ENCODE data around the gene RNF186. TPM values are rescaled to one million over a fixed set of nuclear protein-coding genes. Genes with fewer than 3 reads are reported as not detected.

The RNF186 gene
- total RNA-seq, 4 donors from 2014 or later, result not detected

GRCh38 chr1:19844731-19845495 is 29.8 kb upstream of the RNF186 start:
- no peak for ATAC-seq
- H3K27ac ChIP-seq, result no peak overlapping the region

GRCh38 chr1:19840228-19840627 is 25.1 kb upstream of the RNF186 start:
- Histone ChIP-seq H3K9me3 (no peaks in the 10 kb centered on the region), H3K27ac (no peak overlapping the region), H3K4me3 (no peak overlapping the region), H3K4me1 (no peaks in the 10 kb centered on the region), H3K27me3 (peaks cover 8% of the 10 kb centered on the region), H3K36me3 (no peaks in the 10 kb centered on the region)
- TF ChIP-seq POLR2AphosphoS5 (IDR thresholded peaks at IDR 0.05) (no peak), POLR2A (IDR thresholded peaks at IDR 0.05) (no peak), EP300 (IDR thresholded peaks at IDR 0.05) (no peak)
- TF ChIP-seq, protein P1, sequence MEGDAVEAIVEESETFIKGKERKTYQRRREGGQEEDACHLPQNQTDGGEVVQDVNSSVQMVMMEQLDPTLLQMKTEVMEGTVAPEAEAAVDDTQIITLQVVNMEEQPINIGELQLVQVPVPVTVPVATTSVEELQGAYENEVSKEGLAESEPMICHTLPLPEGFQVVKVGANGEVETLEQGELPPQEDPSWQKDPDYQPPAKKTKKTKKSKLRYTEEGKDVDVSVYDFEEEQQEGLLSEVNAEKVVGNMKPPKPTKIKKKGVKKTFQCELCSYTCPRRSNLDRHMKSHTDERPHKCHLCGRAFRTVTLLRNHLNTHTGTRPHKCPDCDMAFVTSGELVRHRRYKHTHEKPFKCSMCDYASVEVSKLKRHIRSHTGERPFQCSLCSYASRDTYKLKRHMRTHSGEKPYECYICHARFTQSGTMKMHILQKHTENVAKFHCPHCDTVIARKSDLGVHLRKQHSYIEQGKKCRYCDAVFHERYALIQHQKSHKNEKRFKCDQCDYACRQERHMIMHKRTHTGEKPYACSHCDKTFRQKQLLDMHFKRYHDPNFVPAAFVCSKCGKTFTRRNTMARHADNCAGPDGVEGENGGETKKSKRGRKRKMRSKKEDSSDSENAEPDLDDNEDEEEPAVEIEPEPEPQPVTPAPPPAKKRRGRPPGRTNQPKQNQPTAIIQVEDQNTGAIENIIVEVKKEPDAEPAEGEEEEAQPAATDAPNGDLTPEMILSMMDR (IDR thresholded peaks at IDR 0.05), result no peak
- no peak for ATAC-seq

More at GRCh38 chr1:19844731-19845495, 29.8 kb upstream of the RNF186 start:
- H3K36me3 ChIP-seq, result no peaks in the 10 kb centered on the region
- peaks cover 18% of the 10 kb centered on the region for H3K27me3 ChIP-seq
- no peaks in the 10 kb centered on the region for H3K4me1 ChIP-seq
- TF ChIP-seq EP300 (IDR thresholded peaks at IDR 0.05) (no peak), POLR2A (IDR thresholded peaks at IDR 0.05) (no peak), POLR2AphosphoS5 (IDR thresholded peaks at IDR 0.05) (no peak)
- TF ChIP-seq, protein P1 (IDR thresholded peaks at IDR 0.05), result no peak
- H3K4me3 ChIP-seq, result no peak overlapping the region
- H3K9me3 ChIP-seq, result no peaks in the 10 kb centered on the region
- WGBS, 2 donors (ENCODE audit: low coverage in 1 of 2), result 30 to 36% methylated on average over 7 to 11 of the region's 11 CpGs

DNA sequence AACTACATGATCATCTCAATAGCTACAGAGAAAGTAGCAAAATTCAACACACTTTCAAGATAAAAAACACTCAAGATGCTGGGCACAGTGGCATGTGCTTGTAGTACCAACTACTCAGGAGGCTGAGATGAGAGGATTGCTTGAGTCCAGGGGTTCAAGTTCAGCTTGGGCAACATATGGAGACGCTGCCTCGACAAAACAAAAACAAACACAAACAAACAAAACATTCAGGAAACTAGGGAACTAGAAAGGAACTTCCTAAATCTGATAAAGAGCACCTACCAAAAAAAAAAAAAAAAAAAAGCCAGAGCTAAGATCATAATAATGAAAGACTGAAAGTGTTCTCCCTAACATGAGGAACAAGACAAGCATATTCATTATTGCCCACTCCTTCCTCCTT is 22.8 kb upstream of the RNF186 start:
- 56 to 67% methylated on average over 1 to 2 of the region's 2 CpGs for WGBS, 2 donors (ENCODE audit: low coverage in 1 of 2)
- no peak overlapping the region for H3K4me3 ChIP-seq
- no peak for TF ChIP-seq POLR2A (IDR thresholded peaks at IDR 0.05)
- TF ChIP-seq, protein P1 (IDR thresholded peaks at IDR 0.05), result no peak
- no peaks in the 10 kb centered on the region for H3K9me3 ChIP-seq
- no peaks in the 10 kb centered on the region for H3K27me3 ChIP-seq
- ATAC-seq, result no peak
- no peak overlapping the region for H3K27ac ChIP-seq
- H3K4me1 ChIP-seq, result no peaks in the 10 kb centered on the region
- no peaks in the 10 kb centered on the region for H3K36me3 ChIP-seq

- H3K27ac ChIP-seq, result no peak overlapping the region
- WGBS, 2 donors (ENCODE audit: low coverage in 1 of 2), result 80 to 100% methylated on average over 1 to 4 of the region's 4 CpGs
- peaks cover 20% of the 10 kb centered on the region for H3K27me3 ChIP-seq
- no peaks in the 10 kb centered on the region for H3K9me3 ChIP-seq
- TF ChIP-seq EP300 (IDR thresholded peaks at IDR 0.05), result no peak
- TF ChIP-seq POLR2AphosphoS5 (IDR thresholded peaks at IDR 0.05), result no peak
- TF ChIP-seq POLR2A (IDR thresholded peaks at IDR 0.05), result no peak
- TF ChIP-seq, protein P1 (IDR thresholded peaks at IDR 0.05), result no peak
- no peaks in the 10 kb centered on the region for H3K36me3 ChIP-seq
- ATAC-seq, result no peak
- no peaks in the 10 kb centered on the region for H3K4me1 ChIP-seq
- H3K4me3 ChIP-seq, result no peak overlapping the region
Measured at GRCh38 chr1:19835578-19835977, 20.5 kb upstream of the RNF186 start.

DNA sequence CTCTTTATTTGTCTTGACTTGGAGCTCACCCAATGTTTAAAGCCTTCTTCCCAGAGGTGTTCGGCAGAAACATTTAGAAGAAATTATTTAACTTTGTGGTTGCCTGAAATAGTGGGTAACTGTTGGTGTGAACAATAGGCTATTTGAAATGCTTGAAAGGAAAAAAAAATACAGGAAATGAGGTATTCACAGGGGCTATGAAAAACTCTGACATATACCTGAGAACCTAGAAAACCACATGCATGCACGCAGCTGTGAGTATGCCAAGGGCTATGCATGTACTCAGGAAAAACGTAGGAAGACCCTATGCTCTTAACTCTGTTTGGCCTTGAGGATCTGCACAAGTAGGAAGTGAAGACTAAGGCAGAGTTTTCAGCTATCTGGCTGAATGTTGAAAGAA is 16.4 kb upstream of the RNF186 start:
- 48 to 93% methylated on average over 2 of the region's 3 CpGs for WGBS, 2 donors (ENCODE audit: low coverage in 1 of 2)
- H3K36me3 ChIP-seq, result no peaks in the 10 kb centered on the region
- no peaks in the 10 kb centered on the region for H3K4me1 ChIP-seq
- TF ChIP-seq POLR2A (IDR thresholded peaks at IDR 0.05) (no peak), EP300 (IDR thresholded peaks at IDR 0.05) (no peak), POLR2AphosphoS5 (IDR thresholded peaks at IDR 0.05) (no peak)
- TF ChIP-seq, protein P1 (IDR thresholded peaks at IDR 0.05), result no peak
- H3K9me3 ChIP-seq, result no peaks in the 10 kb centered on the region
- no peak overlapping the region for H3K27ac ChIP-seq
- H3K4me3 ChIP-seq, result no peak overlapping the region
- H3K27me3 ChIP-seq, result peaks cover 31% of the 10 kb centered on the region
- ATAC-seq, result no peak

All from gastroesophageal sphincter (tissue), 4 donors.